CD4-positive, alpha-beta T cell treated with Interferon alpha-2 for 1 hour (primary cell): ENCODE results near the gene MAML2.
"Not testable (repeated sequence)": the region's sequence is repeated elsewhere in the genome, so short reads cannot be mapped to it uniquely, and the experiment has no call there.

Source experiments
- DNase-seq, 2 donors: peaks; one replicate each; pipeline ENCODE4 v3.0.0-alpha.2; 2020 to 2022

Gene MAML2

GRCh38 chr11:96288915-96289314 lies 54.1 kb downstream of the MAML2 start:
- no peak for DNase-seq

- DNase-seq = no peak
Measured at GRCh38 chr11:96287822-96288439, 55.1 kb downstream of the MAML2 start.

- DNase-seq = not testable (repeated sequence)
Measured at GRCh38 chr11:96285985-96286384, 57.0 kb downstream of the MAML2 start.

- DNase-seq = no peak
Measured at GRCh38 chr11:96284917-96285316, 58.1 kb downstream of the MAML2 start.

GRCh38 chr11:96284401-96284800 lies 58.6 kb downstream of the MAML2 start:
- DNase-seq = no peak

GRCh38 chr11:96282625-96283220 lies 60.3 kb downstream of the MAML2 start:
- DNase-seq = no peak

GRCh38 chr11:96280444-96280843 lies 62.6 kb downstream of the MAML2 start:
- DNase-seq = no peak

- DNase-seq = no peak
Measured at GRCh38 chr11:96279896-96280290, 63.1 kb downstream of the MAML2 start.

GRCh38 chr11:96279018-96279895 lies 63.7 kb downstream of the MAML2 start:
- no peak for DNase-seq

GRCh38 chr11:96278039-96278897 lies 64.7 kb downstream of the MAML2 start:
- no peak for DNase-seq

- no peak for DNase-seq
Measured at GRCh38 chr11:96277696-96278038, 65.3 kb downstream of the MAML2 start.

GRCh38 chr11:96276836-96277235 lies 66.2 kb downstream of the MAML2 start:
- no peak for DNase-seq

- no peak for DNase-seq
Measured at GRCh38 chr11:96275801-96276594, 67.0 kb downstream of the MAML2 start.

- DNase-seq = no peak
Measured at GRCh38 chr11:96273507-96273906, 69.5 kb downstream of the MAML2 start.

GRCh38 chr11:96272529-96273222 lies 70.3 kb downstream of the MAML2 start:
- DNase-seq = peak in 1 of 2 donors; percentile 65

- DNase-seq = no peak
Measured at GRCh38 chr11:96271777-96272176, 71.2 kb downstream of the MAML2 start.

GRCh38 chr11:96271352-96271751 lies 71.6 kb downstream of the MAML2 start:
- not testable (repeated sequence) for DNase-seq

- not testable (repeated sequence) for DNase-seq
Measured at GRCh38 chr11:96268527-96268926, 74.5 kb downstream of the MAML2 start.

GRCh38 chr11:96267496-96268032 lies 75.4 kb downstream of the MAML2 start:
- DNase-seq = peak; percentile 66 to 82

GRCh38 chr11:96267001-96267495 lies 75.9 kb downstream of the MAML2 start:
- DNase-seq = no peak

- DNase-seq = no peak
Measured at GRCh38 chr11:96265972-96266371, 77.0 kb downstream of the MAML2 start.
